ENCODE data around the gene ARHGEF1. TPM values are rescaled to one million over a fixed set of nuclear protein-coding genes. Genes with fewer than 3 reads are reported as not detected.

ARHGEF1 gene
- total and polyA plus RNA-seq, 2 donors (not counting 1 experiment from before 2014, with no cell fraction given): 646 to 886 TPM

DNA sequence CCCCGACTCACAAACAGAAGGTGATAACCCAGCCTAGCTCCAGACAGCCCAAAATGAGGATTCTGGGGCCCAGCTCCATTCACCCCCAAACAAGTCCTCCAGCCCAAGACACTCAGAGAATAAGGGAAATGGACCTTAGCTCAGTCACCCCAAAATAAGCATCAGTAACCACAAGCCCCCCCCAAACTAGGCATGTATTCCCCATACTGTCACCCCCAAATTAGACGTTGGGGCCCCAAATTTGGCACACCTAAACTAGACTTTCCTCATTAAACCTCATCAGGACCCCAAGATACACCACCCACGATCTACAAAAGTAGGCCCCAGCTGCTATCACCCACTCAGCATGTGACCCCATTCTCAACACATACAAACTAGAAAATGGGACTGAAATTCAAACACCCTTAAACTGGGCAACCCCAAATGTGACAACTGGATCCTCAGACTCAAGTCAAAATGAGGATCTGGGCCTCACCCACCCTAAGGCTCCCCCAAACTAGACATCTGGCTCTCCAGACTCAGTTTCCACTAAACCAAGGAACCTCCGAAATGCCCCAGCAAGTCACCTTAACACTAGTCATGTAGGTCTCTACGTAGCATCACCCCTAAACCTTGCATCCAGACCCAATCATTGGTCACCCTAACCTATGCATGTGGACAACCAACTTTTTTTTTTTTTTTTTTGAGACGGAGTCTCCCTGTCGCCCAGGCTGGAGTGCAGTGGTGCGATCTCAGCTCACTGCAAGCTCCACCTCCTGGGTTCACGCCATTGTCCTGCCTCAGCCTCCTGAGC is 58.6 kb downstream of the ARHGEF1 start:
- Mint-ChIP-seq H3K9me3 (ENCODE audit: insufficient read depth) (no peaks in the 10 kb centered on the region), H3K4me3 (peak overlapping the region; percentile 92), H3K4me1 (peaks cover 60% of the 10 kb centered on the region), H3K27me3 (no peaks in the 10 kb centered on the region), H3K27ac (peak overlapping the region; percentile 89)
- ATAC-seq (ENCODE audit: low read depth) (no peak), DNase-seq (peak; percentile 47)
- Histone ChIP-seq H3K79me2 (ENCODE audit: control insufficient read depth, insufficient read depth, low read length) (no peaks in the 10 kb centered on the region), H3K27ac (ENCODE audit: low read length in 2 of 2) (peak overlapping the region; percentile 74 to 91), H3K4me1 (ENCODE audit: control insufficient read depth in 2 of 2, insufficient read depth in 2 of 2, low read length in 2 of 2) (peaks cover 57 to 76% of the 10 kb centered on the region in 2 donors), H3K9ac (ENCODE audit: low read length) (peak overlapping the region; percentile 91), H3K9me3 (ENCODE audit: control extremely low read depth in 1 of 3, control insufficient read depth in 2 of 3, insufficient read depth in 1 of 3, low read length in 2 of 3) (no peaks in the 10 kb centered on the region), H3K4me3 (ENCODE audit: control extremely low read depth in 1 of 5, extremely low read depth in 1 of 5, insufficient read depth in 1 of 5, low read depth in 2 of 5, low read length in 4 of 5) (peak overlapping the region in 2 of 5 experiments; percentile 65 to 88), H3K27me3 (replicated peaks in 1 of 4; ENCODE audit: control extremely low read depth in 1 of 4, control insufficient read depth in 3 of 4, insufficient read depth in 4 of 4, low read length in 3 of 4) (no peaks in the 10 kb centered on the region), H4K20me1 (ENCODE audit: control insufficient read depth, insufficient read depth, low read length, poor library complexity, severe bottlenecking) (no peaks in the 10 kb centered on the region), H3K4me2 (replicated peaks; ENCODE audit: low read depth, low read length, poor library complexity, severe bottlenecking) (peak overlapping the region; percentile 100), H2AFZ (ENCODE audit: insufficient read depth, low read depth, low read length, poor library complexity, severe bottlenecking) (no peak overlapping the region), H3K36me3 (replicated peaks in 1 of 2; ENCODE audit: control extremely low read depth in 1 of 2, control insufficient read depth in 1 of 2, extremely low read depth in 1 of 2, insufficient read depth in 2 of 2, low read length in 1 of 2) (no peaks in the 10 kb centered on the region)
- ChIA-PET CTCF (interaction anchor here (1.0 to 14.8 kb wide), 7 partner anchors 9 to 82 kb away, joined by 3 to 331 read pairs (median 18); partner anchors contain the start of genes CD79A and RPS19), POLR2A (interaction anchor here (0.5 to 2.3 kb wide), 4 partner anchors 12 to 246 kb away, joined by 4 to 8 read pairs (median 4); no protein-coding TSS in a partner anchor)
- WGBS (ENCODE audit: insufficient coverage): 85% methylated on average over 7 of the region's 9 CpGs
- TF ChIP-seq, protein P1, sequence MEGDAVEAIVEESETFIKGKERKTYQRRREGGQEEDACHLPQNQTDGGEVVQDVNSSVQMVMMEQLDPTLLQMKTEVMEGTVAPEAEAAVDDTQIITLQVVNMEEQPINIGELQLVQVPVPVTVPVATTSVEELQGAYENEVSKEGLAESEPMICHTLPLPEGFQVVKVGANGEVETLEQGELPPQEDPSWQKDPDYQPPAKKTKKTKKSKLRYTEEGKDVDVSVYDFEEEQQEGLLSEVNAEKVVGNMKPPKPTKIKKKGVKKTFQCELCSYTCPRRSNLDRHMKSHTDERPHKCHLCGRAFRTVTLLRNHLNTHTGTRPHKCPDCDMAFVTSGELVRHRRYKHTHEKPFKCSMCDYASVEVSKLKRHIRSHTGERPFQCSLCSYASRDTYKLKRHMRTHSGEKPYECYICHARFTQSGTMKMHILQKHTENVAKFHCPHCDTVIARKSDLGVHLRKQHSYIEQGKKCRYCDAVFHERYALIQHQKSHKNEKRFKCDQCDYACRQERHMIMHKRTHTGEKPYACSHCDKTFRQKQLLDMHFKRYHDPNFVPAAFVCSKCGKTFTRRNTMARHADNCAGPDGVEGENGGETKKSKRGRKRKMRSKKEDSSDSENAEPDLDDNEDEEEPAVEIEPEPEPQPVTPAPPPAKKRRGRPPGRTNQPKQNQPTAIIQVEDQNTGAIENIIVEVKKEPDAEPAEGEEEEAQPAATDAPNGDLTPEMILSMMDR (IDR thresholded peaks at IDR 0.05): no peak
- TF ChIP-seq EZH2 (IDR thresholded peaks at IDR 0.05; ENCODE audit: borderline replicate concordance, insufficient read depth, low read depth, low read length, poor library complexity, severe bottlenecking): no peak
- intact Hi-C loops (cut with micrococcal nuclease): no loop called here
